SK-N-MC (cell line): ENCODE data around the gene APRT.

Experiments used
- DNase-seq: peaks from one replicate; pipeline ENCODE4 v3.0.0-alpha.2; 2011; ENCODE audit warnings: low read depth, low spot score
- H3K27ac ChIP-seq: fragments of 200-600 bp; sonication (generic); 2 replicates; pipeline ENCODE4 v1.5.1; 2016; ENCODE audit warnings: mixed run types
- H3K36me3 ChIP-seq: fragments of 200-600 bp; sonication (generic); 2 replicates; pipeline ENCODE4 v1.6.1; 2017; ENCODE audit warnings: antibody characterized with exemption, low read length, mixed read lengths; ENCODE audit not compliant: insufficient read depth
- H3K4me3 ChIP-seq: fragments of 200-600 bp; sonication (generic); 2 replicates; pipeline ENCODE4 v1.5.1; 2016
- H3K9ac ChIP-seq: fragments of 200-600 bp; sonication (generic); 2 replicates; pipeline ENCODE4 v1.8.0; 2017; ENCODE audit warnings: mixed run types, mixed read lengths; ENCODE audit not compliant: insufficient read length
- H3K9me3 ChIP-seq: fragments of 200-600 bp; sonication (generic); 2 replicates; pipeline ENCODE4 v1.6.1; 2017; ENCODE audit warnings: low read depth, mild to moderate bottlenecking, antibody characterized with exemption, low read length, moderate library complexity, mixed read lengths
- EZH2 ChIP-seq: fragments of 200-600 bp; sonication (generic); IDR thresholded peaks from one replicate; pipeline ENCODE4 v1.6.1; 2017; ENCODE audit warnings: antibody characterized with exemption
- FOXP2 ChIP-seq: optimal IDR thresholded peaks from 2 replicates; pipeline ENCODE3; 2011; ENCODE audit warnings: mild to moderate bottlenecking, moderate library complexity; ENCODE audit not compliant: insufficient read depth; ENCODE audit errors: extremely low read length, control extremely low read depth
- POLR2AphosphoS5 ChIP-seq: IDR thresholded peaks from 2 replicates; pipeline ENCODE4 v1.6.1; 2012; ENCODE audit warnings: mild to moderate bottlenecking, low read depth, low read length, borderline replicate concordance

APRT gene

DNA sequence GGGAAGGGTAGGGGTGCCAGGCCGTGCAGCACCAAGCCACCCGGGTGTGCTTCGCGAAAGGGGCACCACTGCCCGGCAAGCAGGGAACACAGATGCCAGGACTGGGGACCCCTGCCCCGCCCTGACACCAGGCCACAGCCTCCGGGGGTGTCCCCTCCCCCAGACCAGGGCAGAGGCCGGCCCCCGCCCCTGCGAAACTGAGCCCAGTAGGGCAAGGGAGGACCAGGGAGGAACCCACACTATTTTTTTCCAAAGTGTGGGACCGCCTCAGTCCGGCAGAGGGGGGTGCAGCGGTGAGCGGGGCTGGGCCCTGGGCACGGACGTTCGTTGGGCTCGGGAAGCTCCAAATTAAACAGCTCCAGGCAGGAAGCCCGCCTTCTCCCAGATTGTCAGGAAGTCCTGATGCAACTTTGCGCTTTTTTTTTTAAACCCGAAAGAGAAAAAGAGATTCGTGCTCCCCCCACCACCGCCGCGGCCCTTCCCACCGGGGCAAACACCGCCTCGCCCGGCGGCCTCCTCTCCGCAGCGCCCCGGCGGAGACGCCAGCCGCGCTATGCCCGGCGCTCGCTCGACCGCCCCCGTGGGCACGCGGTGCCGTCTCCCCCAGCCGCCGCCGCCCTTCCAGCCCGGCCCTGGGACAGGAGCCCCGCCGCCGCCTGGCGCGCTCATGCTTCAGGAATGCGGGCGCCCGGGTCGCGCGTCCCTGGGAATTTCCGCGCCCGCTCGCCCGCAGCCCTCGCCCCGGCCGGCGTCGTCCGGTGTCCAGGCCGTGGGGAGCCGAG is 27.5 kb downstream of the APRT start:
- no peak for TF ChIP-seq EZH2
- DNase-seq = no peak
- Histone ChIP-seq H3K27ac (peak overlapping the region; percentile 83), H3K36me3 (no peaks in the 10 kb centered on the region), H3K9ac (peak overlapping the region; percentile 79), H3K9me3 (no peaks in the 10 kb centered on the region), H3K4me3 (peak overlapping the region; percentile 80)

DNA sequence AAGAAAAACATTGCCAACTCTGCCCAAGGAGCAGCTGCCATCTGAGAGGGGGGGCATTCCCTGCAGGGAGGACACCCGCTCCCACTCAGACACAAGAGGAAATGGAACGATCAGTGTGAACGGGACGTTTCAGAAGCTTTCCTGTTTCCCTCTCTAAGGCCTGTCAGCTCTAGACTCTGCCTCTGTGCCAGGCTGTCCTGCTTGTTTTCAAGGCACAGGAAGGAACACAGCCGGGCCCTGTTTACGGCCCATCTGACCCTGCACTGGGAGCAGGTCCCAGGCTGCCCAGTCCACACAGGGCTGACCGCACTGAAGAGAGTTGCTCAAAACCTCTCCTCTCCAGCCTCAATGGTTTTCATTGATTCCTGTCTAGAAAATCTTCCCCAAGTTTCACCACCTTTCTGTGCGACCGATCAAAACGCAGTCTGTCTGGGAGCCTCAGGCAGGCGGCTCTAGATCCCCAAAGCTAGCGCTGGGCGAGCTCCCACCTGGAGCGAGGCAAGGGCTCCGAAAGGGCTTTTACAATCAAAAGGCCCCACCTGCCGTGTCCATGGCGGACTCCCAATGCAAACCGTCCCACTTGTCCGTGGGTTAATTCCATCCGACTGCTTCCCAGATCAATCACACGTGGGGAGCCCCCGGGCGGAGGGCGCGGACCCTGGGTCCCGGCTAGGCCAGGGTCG is 28.2 kb downstream of the APRT start:
- Histone ChIP-seq H3K27ac (peak overlapping the region; percentile 83), H3K4me3 (peak overlapping the region; percentile 80), H3K9me3 (no peaks in the 10 kb centered on the region), H3K36me3 (no peaks in the 10 kb centered on the region), H3K9ac (peak overlapping the region; percentile 79)
- no peak for DNase-seq
- TF ChIP-seq EZH2 (no peak), POLR2AphosphoS5 (no peak), FOXP2 (no peak)

DNA sequence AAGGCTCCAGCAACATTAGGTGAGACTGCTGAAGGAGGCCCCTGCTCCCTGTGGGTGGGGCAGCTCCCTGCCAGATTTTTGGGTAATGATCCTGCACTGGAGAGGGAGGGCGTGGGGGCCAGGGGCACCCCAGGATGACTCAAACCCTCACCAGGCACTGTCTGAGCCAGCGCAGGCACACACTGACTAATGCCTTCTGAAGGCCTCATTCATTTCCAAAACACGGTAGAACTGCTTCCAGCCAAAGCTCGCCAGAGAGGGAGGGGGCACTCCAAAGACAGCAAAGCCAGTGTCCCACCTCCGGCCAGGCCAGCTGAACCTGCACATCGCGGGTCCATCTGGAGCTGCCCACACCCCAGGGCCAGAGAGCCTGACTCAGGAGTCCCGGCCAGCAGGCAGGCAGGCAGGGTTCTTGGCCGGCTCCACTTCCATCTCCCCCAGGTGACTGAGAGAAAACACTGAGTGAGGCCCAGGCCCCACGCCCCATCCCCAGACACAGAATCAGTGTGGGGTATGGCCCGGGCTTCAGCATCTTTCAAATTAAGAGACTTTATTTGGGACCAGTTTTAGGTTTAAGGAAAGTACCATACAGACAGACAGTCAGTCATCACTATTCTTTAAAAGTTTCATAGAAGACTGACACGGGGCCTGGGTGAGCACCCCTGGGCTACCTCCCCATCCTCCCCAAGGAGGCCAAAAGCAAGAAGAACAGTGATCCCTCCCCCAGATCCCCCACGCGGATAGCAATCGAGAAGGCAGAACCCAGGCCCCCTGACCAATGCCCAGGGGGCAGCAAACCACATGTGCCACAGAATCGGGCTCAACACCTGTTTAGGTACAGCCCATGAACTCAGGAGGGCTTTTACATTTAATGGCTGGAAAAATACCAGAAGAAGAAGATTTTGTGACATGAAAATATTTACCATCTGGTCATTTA is 29.0 kb downstream of the APRT start:
- Histone ChIP-seq H3K36me3 (no peaks in the 10 kb centered on the region), H3K9me3 (no peaks in the 10 kb centered on the region), H3K27ac (no peak overlapping the region), H3K4me3 (peak overlapping the region; percentile 80), H3K9ac (peak overlapping the region; percentile 79)
- no peak for TF ChIP-seq EZH2
- no peak for TF ChIP-seq FOXP2
- no peak for TF ChIP-seq POLR2AphosphoS5
- no peak for DNase-seq

DNA sequence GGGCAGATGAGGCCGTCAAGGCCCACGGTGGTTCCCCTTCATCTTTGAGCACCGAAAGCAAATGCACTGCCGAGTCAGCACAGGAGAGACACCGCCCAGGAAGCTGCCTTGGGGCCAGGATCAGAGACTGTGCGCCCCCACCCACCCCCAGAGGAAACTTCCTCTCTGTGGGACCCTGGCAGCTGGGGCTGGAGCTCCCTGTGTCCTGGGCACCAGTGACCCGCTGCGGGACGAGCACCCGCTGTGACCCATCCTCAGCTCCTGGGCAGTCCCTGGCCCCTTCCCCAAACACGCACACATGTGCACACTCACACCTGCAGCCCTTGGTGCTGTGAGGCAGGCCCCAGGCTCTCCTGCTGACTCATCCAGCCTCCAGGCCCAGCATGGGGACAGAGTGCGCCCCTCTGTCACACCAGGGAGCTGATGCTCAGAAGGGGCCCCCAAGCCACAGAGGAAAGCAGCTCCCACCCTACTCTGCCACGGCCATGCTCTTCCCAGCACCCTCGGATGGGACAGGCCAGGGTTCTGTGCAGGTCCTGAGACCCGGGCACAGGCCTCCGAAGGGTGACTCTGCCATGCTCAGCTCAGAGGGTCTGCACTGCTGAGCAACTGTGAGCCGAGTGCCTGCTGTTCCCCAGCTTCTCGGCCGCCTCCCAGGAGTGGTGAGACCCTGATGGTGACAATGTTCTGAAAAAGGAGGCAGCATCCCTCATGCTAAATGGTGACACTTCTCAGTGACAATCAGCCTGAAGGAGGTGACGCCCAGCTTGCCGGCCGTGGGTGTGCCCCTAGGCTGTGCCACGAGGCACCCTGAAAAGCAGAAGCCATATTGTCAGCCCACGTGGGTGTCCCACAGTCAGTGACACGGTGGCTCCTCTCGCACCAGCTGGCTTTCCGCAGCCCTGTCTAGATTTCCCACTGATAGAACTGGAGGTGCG is 30.3 kb downstream of the APRT start:
- no peaks in the 10 kb centered on the region for H3K9me3 ChIP-seq
- TF ChIP-seq FOXP2 (no peak), POLR2AphosphoS5 (peak; percentile 41; the same call in 1 of the 2 replicates), EZH2 (no peak)
- DNase-seq = no peak
- peak overlapping the region; percentile 37 for H3K9ac ChIP-seq
- H3K36me3 ChIP-seq = no peaks in the 10 kb centered on the region
- H3K4me3 ChIP-seq = peak overlapping the region; percentile 64
- peak overlapping the region; percentile 79; the same call in 1 of the 2 replicates for H3K27ac ChIP-seq

DNA sequence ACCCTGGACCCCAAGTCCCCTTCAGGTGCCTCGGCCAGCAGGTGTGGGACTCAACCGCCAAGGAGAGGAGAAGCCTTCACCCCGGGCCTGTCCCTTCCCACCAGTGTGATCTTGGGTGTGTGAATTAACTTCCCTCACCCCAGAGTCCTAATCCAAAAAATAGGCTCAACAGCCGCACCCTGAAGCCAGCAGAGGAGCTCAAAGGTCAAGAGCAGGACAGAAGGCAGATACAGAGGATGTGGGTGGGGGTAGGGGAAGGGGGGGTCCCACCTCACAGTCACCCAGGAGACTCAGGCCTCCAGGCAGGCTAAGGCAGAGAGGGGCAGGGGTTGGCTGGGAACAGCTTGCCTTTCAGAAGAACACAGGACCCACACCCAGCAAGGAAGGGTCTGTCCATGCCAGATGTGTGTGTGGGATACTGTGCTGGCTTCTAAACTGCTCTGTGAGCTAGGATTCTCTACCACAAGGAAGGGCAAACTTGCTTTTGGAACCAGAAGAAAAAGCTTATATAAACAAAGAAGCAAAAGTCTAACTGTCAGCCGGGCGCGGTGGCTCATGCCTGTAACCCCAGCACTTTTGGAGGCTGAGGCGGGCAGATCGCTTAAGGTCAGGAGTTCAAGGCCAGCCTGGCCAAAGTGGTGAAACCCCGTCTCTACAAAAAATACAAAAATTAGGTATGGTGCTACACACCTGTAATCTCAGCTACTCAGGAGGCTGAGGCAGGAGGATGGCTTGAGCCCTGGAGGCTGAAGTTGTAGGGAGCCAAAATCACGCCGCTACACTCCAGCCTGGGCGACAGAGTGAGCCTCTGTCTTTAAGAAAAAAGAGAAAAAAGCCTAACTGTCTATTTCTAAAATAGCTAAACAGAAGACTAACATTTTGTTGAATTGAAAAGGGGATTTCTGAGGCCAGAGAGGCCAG is 31.3 kb downstream of the APRT start:
- Histone ChIP-seq H3K9me3 (no peaks in the 10 kb centered on the region), H3K4me3 (peak overlapping the region; percentile 64), H3K9ac (peak overlapping the region; percentile 37), H3K36me3 (no peaks in the 10 kb centered on the region), H3K27ac (peak overlapping the region; percentile 79; the same call in 1 of the 2 replicates)
- no peak for DNase-seq
- TF ChIP-seq POLR2AphosphoS5 = no peak
- TF ChIP-seq FOXP2 = no peak
- TF ChIP-seq EZH2 = no peak

DNA sequence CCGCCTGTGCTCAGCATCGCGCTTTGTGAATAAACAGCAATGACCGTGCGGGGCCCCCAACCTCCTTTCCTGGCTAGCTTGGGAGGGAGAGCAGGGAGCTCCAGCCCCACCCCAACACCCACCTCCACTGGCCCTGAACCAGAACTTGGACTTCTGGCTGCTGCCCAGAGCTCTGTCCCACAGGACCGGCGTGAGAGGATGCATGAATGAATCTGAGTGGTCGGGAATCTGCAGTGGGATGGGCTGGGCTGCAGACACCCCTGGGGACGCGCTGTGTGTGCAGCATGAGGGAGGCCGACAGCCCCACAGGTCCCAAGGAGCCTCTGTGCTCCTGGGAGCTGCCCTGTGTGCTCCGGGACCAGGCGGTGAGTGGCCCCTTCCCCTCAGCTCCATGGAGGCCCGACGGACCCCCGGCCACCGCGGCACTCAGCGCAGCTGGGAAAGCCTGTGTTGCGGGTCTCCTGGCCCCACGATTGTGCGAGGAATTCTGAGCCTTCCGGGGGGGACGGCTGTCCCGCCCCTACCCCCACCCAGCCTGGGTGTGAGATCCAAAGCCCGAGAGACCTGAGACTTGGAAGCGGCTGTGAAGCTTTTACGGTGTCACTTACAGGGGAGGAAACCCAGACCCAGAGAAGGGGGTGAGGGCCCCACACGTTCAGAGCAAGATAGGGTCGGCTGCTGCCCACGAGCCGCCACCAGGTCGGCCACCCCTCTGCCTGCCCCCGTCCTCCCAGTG is 32.2 kb downstream of the APRT start:
- peak overlapping the region; percentile 79; the same call in 1 of the 2 replicates for H3K27ac ChIP-seq
- H3K36me3 ChIP-seq = no peaks in the 10 kb centered on the region
- no peak for DNase-seq
- TF ChIP-seq FOXP2 (no peak), EZH2 (no peak), POLR2AphosphoS5 (no peak)
- no peak overlapping the region for H3K9ac ChIP-seq
- peak overlapping the region; percentile 64; the same call in 1 of the 2 replicates for H3K4me3 ChIP-seq
- no peaks in the 10 kb centered on the region for H3K9me3 ChIP-seq
